Measurements from ENCODE around the gene CCDC169.

GRCh38 chr13:36286006-36286405 lies 11.6 kb downstream of the CCDC169 start:
- TF ChIP-seq ZNF274 (IDR thresholded peaks at IDR 0.05; ENCODE audit: low read depth, low read length) (no peak), SUZ12 (IDR thresholded peaks at IDR 0.05; ENCODE audit: extremely low read depth, insufficient read depth, insufficient read length) (no peak), YY1 (IDR thresholded peaks at IDR 0.05; ENCODE audit: insufficient read depth, insufficient read length) (no peak)
